Mucosa of rectum (tissue), 2 donors: ENCODE results near the gene CHST3.

Experiments
- H3K27ac ChIP-seq, 2 donors: one replicate each; pipeline ENCODE4 v1.7.0; 2013; ENCODE audit warnings: inconsistent platforms in 2 of 2, low read depth in 2 of 2, low read length in 2 of 2
- H3K27me3 ChIP-seq, 2 donors: one replicate each; pipeline ENCODE4 v1.7.0; 2013; ENCODE audit warnings: low read length in 2 of 2; ENCODE audit not compliant: control insufficient read depth in 2 of 2, insufficient read depth in 2 of 2
- H3K36me3 ChIP-seq, 2 donors: one replicate each; pipeline ENCODE4 v1.7.0; 2013; ENCODE audit warnings: low read length in 2 of 2; ENCODE audit not compliant: control insufficient read depth in 2 of 2, insufficient read depth in 2 of 2
- H3K4me1 ChIP-seq, 2 donors: one replicate each; pipeline ENCODE4 v1.7.0; 2013; ENCODE audit warnings: low read length in 2 of 2, mild to moderate bottlenecking in 1 of 2; ENCODE audit not compliant: control insufficient read depth in 2 of 2, insufficient read depth in 2 of 2
- H3K4me3 ChIP-seq, 2 donors: one replicate each; pipeline ENCODE4 v1.7.0; 2013; ENCODE audit warnings: low read length in 2 of 2
- H3K9ac ChIP-seq, 2 donors: one replicate each; pipeline ENCODE4 v1.7.0; 2013; ENCODE audit warnings: low read length in 2 of 2, low read depth in 1 of 2, mild to moderate bottlenecking in 1 of 2
- H3K9me3 ChIP-seq, 2 donors: one replicate each; pipeline ENCODE4 v1.7.0; 2013; ENCODE audit warnings: low read length in 2 of 2; ENCODE audit not compliant: control insufficient read depth in 2 of 2
- donor health status: healthy.
- donor health status: Normal muscosa, but diverticular disease.

CHST3 gene

GRCh38 chr10:72053690-72054089, 89.5 kb downstream of the CHST3 start:
- Histone ChIP-seq H3K4me3 (no peak overlapping the region), H3K9me3 (peaks cover 0 to 2% of the 10 kb centered on the region in 2 donors), H3K27ac (no peak overlapping the region), H3K4me1 (no peaks in the 10 kb centered on the region), H3K27me3 (no peaks in the 10 kb centered on the region), H3K9ac (no peak overlapping the region), H3K36me3 (no peaks in the 10 kb centered on the region)

GRCh38 chr10:72056113-72056512, 91.9 kb downstream of the CHST3 start:
- Histone ChIP-seq H3K36me3 (no peaks in the 10 kb centered on the region), H3K4me3 (no peak overlapping the region), H3K27ac (no peak overlapping the region), H3K4me1 (no peaks in the 10 kb centered on the region), H3K9me3 (no peaks in the 10 kb centered on the region), H3K9ac (no peak overlapping the region), H3K27me3 (no peaks in the 10 kb centered on the region)

GRCh38 chr10:72056932-72057751, 92.9 kb downstream of the CHST3 start:
- H3K27me3 ChIP-seq, result no peaks in the 10 kb centered on the region
- no peak overlapping the region for H3K9ac ChIP-seq
- H3K9me3 ChIP-seq, result no peaks in the 10 kb centered on the region
- H3K27ac ChIP-seq, result no peak overlapping the region
- H3K36me3 ChIP-seq, result no peaks in the 10 kb centered on the region
- H3K4me1 ChIP-seq, result no peaks in the 10 kb centered on the region
- no peak overlapping the region for H3K4me3 ChIP-seq

GRCh38 chr10:72058347-72058898, 94.2 kb downstream of the CHST3 start:
- Histone ChIP-seq H3K9me3 (no peaks in the 10 kb centered on the region), H3K4me1 (no peaks in the 10 kb centered on the region), H3K27me3 (no peaks in the 10 kb centered on the region), H3K4me3 (no peak overlapping the region), H3K9ac (no peak overlapping the region), H3K36me3 (no peaks in the 10 kb centered on the region), H3K27ac (no peak overlapping the region)

- Histone ChIP-seq H3K4me1 (peaks cover 0 to 5% of the 10 kb centered on the region in 2 donors), H3K4me3 (no peak overlapping the region), H3K27ac (no peak overlapping the region), H3K9ac (no peak overlapping the region), H3K36me3 (no peaks in the 10 kb centered on the region), H3K9me3 (no peaks in the 10 kb centered on the region), H3K27me3 (no peaks in the 10 kb centered on the region)
Observed at GRCh38 chr10:72058989-72059842, 95.0 kb downstream of the CHST3 start.

- no peaks in the 10 kb centered on the region for H3K9me3 ChIP-seq
- no peak overlapping the region for H3K4me3 ChIP-seq
- H3K4me1 ChIP-seq, result peaks cover 0 to 5% of the 10 kb centered on the region in 2 donors
- H3K9ac ChIP-seq, result no peak overlapping the region
- H3K27me3 ChIP-seq, result no peaks in the 10 kb centered on the region
- H3K27ac ChIP-seq, result no peak overlapping the region
- no peaks in the 10 kb centered on the region for H3K36me3 ChIP-seq
Observed at GRCh38 chr10:72059843-72060822, 95.9 kb downstream of the CHST3 start.

- H3K27ac ChIP-seq, result no peak overlapping the region
- H3K9ac ChIP-seq, result no peak overlapping the region
- H3K36me3 ChIP-seq, result no peaks in the 10 kb centered on the region
- no peaks in the 10 kb centered on the region for H3K27me3 ChIP-seq
- H3K4me3 ChIP-seq, result no peak overlapping the region
- H3K4me1 ChIP-seq, result peaks cover 0 to 5% of the 10 kb centered on the region in 2 donors
- no peaks in the 10 kb centered on the region for H3K9me3 ChIP-seq
Observed at GRCh38 chr10:72061491-72061890, 97.3 kb downstream of the CHST3 start.

GRCh38 chr10:72061930-72062329, 97.7 kb downstream of the CHST3 start:
- H3K4me3 ChIP-seq, result no peak overlapping the region
- no peaks in the 10 kb centered on the region for H3K36me3 ChIP-seq
- H3K9me3 ChIP-seq, result no peaks in the 10 kb centered on the region
- H3K27ac ChIP-seq, result no peak overlapping the region
- H3K9ac ChIP-seq, result no peak overlapping the region
- H3K27me3 ChIP-seq, result no peaks in the 10 kb centered on the region
- peaks cover 0 to 5% of the 10 kb centered on the region in 2 donors for H3K4me1 ChIP-seq

GRCh38 chr10:72062382-72062781, 98.2 kb downstream of the CHST3 start:
- Histone ChIP-seq H3K4me1 (peaks cover 0 to 5% of the 10 kb centered on the region in 2 donors), H3K36me3 (no peaks in the 10 kb centered on the region), H3K4me3 (no peak overlapping the region), H3K9ac (no peak overlapping the region), H3K9me3 (no peaks in the 10 kb centered on the region), H3K27me3 (no peaks in the 10 kb centered on the region), H3K27ac (no peak overlapping the region)
